Measurements from ENCODE around the gene ACTN1.

Gene ACTN1

GRCh38 chr14:68874746-68875155 lies 104.4 kb downstream of the ACTN1 start:
- ChIA-PET CTCF (interaction anchor here (1.2 to 1.7 kb wide), 3 partner anchors 8 to 36 kb away, joined by 3 to 5 read pairs (median 4); no protein-coding TSS in a partner anchor), POLR2A (no interaction called here)
- TF ChIP-seq, protein P1, sequence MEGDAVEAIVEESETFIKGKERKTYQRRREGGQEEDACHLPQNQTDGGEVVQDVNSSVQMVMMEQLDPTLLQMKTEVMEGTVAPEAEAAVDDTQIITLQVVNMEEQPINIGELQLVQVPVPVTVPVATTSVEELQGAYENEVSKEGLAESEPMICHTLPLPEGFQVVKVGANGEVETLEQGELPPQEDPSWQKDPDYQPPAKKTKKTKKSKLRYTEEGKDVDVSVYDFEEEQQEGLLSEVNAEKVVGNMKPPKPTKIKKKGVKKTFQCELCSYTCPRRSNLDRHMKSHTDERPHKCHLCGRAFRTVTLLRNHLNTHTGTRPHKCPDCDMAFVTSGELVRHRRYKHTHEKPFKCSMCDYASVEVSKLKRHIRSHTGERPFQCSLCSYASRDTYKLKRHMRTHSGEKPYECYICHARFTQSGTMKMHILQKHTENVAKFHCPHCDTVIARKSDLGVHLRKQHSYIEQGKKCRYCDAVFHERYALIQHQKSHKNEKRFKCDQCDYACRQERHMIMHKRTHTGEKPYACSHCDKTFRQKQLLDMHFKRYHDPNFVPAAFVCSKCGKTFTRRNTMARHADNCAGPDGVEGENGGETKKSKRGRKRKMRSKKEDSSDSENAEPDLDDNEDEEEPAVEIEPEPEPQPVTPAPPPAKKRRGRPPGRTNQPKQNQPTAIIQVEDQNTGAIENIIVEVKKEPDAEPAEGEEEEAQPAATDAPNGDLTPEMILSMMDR (IDR thresholded peaks at IDR 0.05; ENCODE audit: control extremely low read depth, extremely low read depth, low read depth, missing control alignments) = no peak
- DNase-seq (ENCODE audit: extremely low spot score) = no peak

- no peak for DNase-seq (ENCODE audit: extremely low spot score)
- TF ChIP-seq, protein P1 (IDR thresholded peaks at IDR 0.05; ENCODE audit: control extremely low read depth, extremely low read depth, low read depth, missing control alignments) = no peak
- POLR2A ChIA-PET = no interaction called here
Observed at GRCh38 chr14:68873376-68873775, 105.7 kb downstream of the ACTN1 start.

DNA sequence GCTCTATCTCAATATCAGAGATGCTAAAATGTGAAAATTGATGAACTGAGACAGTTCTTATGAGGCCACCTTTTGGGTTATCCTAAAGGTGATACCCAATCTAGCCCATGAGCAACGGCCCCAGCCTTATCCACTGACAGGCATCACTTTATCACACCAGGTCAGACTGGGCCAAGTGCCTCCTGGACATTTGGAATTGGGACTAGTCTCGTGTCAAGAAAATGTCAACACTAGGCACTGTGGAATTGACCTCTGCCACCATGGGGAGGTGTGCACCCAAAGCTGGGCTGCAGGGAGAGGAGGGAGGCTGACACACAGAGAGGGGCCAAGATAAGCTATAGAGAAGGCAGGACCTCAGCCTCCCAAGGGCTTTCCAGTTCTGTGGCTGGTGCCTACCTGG lies 107.7 kb downstream of the ACTN1 start:
- DNase-seq (ENCODE audit: extremely low spot score) = no peak
- POLR2A ChIA-PET = no interaction called here
- TF ChIP-seq, protein P1 (IDR thresholded peaks at IDR 0.05; ENCODE audit: control extremely low read depth, extremely low read depth, low read depth, missing control alignments) = no peak
- CTCF ChIA-PET = no interaction called here

More at GRCh38 chr14:68873376-68873775, 105.7 kb downstream of the ACTN1 start:
- CTCF ChIA-PET = interaction anchor here (1.7 kb wide), 1 partner anchor 10 kb away, joined by 7 read pairs; no protein-coding TSS in a partner anchor

- ChIA-PET POLR2A (no interaction called here), CTCF (interaction anchor here (1.1 to 1.4 kb wide), 2 partner anchors 9 to 242 kb away, joined by 4 read pairs; no protein-coding TSS in a partner anchor)
- TF ChIP-seq, protein P1 (IDR thresholded peaks at IDR 0.05; ENCODE audit: control extremely low read depth, extremely low read depth, low read depth, missing control alignments) = no peak
- DNase-seq (ENCODE audit: extremely low spot score) = no peak
Observed at GRCh38 chr14:68866991-68867533, 112.0 kb downstream of the ACTN1 start.

DNA sequence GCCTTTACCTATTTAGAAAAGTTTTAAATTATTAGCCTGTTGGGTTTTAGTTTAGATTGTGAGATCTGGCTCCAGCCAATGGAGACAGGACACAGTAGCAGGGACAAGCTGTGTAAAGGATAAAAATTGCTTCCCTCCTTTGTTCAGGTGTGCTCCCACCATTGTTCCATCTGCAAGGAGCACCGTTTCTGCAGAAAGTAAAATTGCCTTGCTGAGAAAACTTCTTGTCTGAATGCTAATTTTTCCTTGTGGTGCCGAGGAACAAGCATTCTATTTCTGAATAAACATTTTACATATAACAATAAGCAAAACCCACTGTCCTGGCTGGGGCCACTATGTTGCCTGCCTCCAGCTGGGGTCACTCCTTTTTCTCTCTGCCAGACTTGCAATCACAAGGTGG lies 113.6 kb downstream of the ACTN1 start:
- ChIA-PET POLR2A (no interaction called here), CTCF (interaction anchor here (1.3 to 3.8 kb wide), 4 partner anchors 10 to 243 kb away, joined by 3 to 35 read pairs (median 4); no protein-coding TSS in a partner anchor)
- TF ChIP-seq, protein P1 (IDR thresholded peaks at IDR 0.05; ENCODE audit: control extremely low read depth, extremely low read depth, low read depth, missing control alignments) = no peak
- DNase-seq (ENCODE audit: extremely low spot score) = no peak

DNA sequence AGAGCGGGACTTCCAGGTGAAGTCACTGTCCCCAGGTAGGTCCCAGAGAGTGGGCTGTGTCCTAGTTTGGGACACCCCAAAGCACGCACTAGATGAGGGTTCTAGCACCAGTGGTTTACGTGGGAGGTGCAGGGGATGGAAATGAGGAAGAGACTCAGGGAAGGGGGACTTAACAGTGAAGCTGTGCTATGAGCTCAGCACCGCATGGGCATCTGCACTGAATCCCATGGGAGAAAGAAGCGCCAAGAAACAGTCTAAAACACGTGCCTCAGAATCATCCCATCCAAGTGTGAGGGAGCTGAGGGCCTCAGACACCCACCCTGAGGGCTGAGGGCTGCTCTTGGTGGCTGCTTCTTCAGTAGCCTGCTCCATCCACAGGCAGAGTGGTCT lies 114.7 kb downstream of the ACTN1 start:
- no peak for DNase-seq (ENCODE audit: extremely low spot score)
- TF ChIP-seq, protein P1 (IDR thresholded peaks at IDR 0.05; ENCODE audit: control extremely low read depth, extremely low read depth, low read depth, missing control alignments) = no peak
- ChIA-PET CTCF (interaction anchor here (1.5 to 3.8 kb wide), 6 partner anchors 11 to 244 kb away, joined by 4 to 35 read pairs (median 5); no protein-coding TSS in a partner anchor), POLR2A (no interaction called here)
